HG03571 (cell line): ENCODE data around the gene RAB30.
"Not testable (repeated sequence)": the region's sequence is repeated elsewhere in the genome, so short reads cannot be mapped to it uniquely, and the experiment has no call there.

Source experiments
- ATAC-seq: cut with Tn5 transposase; IDR thresholded peaks from one replicate; pipeline ENCODE4 v1.9.1; 2021; ENCODE audit not compliant: unreplicated experiment

Gene RAB30

GRCh38 chr11:82988936-82989627, 82.6 kb downstream of the RAB30 start:
- ATAC-seq = no peak

- no peak for ATAC-seq
Observed at GRCh38 chr11:82987997-82988396, 83.7 kb downstream of the RAB30 start.

GRCh38 chr11:82986446-82986845, 85.3 kb downstream of the RAB30 start:
- no peak for ATAC-seq

GRCh38 chr11:82981852-82982251, 89.8 kb downstream of the RAB30 start:
- ATAC-seq = no peak

- no peak for ATAC-seq
Observed at GRCh38 chr11:82980947-82981346, 90.8 kb downstream of the RAB30 start.

- ATAC-seq = no peak
Observed at GRCh38 chr11:82980292-82980691, 91.4 kb downstream of the RAB30 start.

GRCh38 chr11:82979824-82980223, 91.9 kb downstream of the RAB30 start:
- no peak for ATAC-seq

- no peak for ATAC-seq
Observed at GRCh38 chr11:82978422-82979099, 93.1 kb downstream of the RAB30 start.

GRCh38 chr11:82976786-82977185, 94.9 kb downstream of the RAB30 start:
- ATAC-seq = no peak

GRCh38 chr11:82975882-82976281, 95.8 kb downstream of the RAB30 start:
- no peak for ATAC-seq

- ATAC-seq = no peak
Observed at GRCh38 chr11:82974851-82975250, 96.8 kb downstream of the RAB30 start.

- ATAC-seq = no peak
Observed at GRCh38 chr11:82974135-82974534, 97.6 kb downstream of the RAB30 start.

GRCh38 chr11:82972103-82972502, 99.6 kb downstream of the RAB30 start:
- ATAC-seq = no peak

GRCh38 chr11:82971519-82971946, 100.2 kb downstream of the RAB30 start:
- not testable (repeated sequence) for ATAC-seq

GRCh38 chr11:82970507-82971083, 101.1 kb downstream of the RAB30 start:
- not testable (repeated sequence) for ATAC-seq

- ATAC-seq = peak; percentile 95
Observed at GRCh38 chr11:82969811-82970210, 101.9 kb downstream of the RAB30 start.

GRCh38 chr11:82967381-82967780, 104.3 kb downstream of the RAB30 start:
- ATAC-seq = no peak

GRCh38 chr11:82962021-82962420, 109.7 kb downstream of the RAB30 start:
- not testable (repeated sequence) for ATAC-seq

GRCh38 chr11:82960779-82961143, 110.9 kb downstream of the RAB30 start:
- no peak for ATAC-seq

GRCh38 chr11:82959987-82960778, 111.5 kb downstream of the RAB30 start:
- peak; percentile 91 for ATAC-seq

GRCh38 chr11:82955736-82956453, 115.8 kb downstream of the RAB30 start:
- not testable (repeated sequence) for ATAC-seq
